IMR-90 (cell line): ENCODE results near the gene NEGR1.

ENCODE experiments used
- CTCF ChIP-seq: conservative IDR thresholded peaks from 2 replicates; pipeline ENCODE4 v1.5.1; 2012; ENCODE audit warnings: mild to moderate bottlenecking, low read depth, low read length, improper control_type of control experiment
- ELK1 ChIP-seq: fragments of 150-350 bp; IDR thresholded peaks from 2 replicates; pipeline ENCODE4 v1.6.1; 2016; ENCODE audit warnings: low read depth, mild to moderate bottlenecking, low read length, moderate library complexity, borderline replicate concordance
- USF2 ChIP-seq: fragments of 150-350 bp; IDR thresholded peaks from 2 replicates; pipeline ENCODE4 v1.6.1; 2017; ENCODE audit warnings: mild to moderate bottlenecking, antibody characterized with exemption, low read length, low read depth

- no peak for TF ChIP-seq ELK1
- no peak; the same call in 1 of the 2 replicates for TF ChIP-seq CTCF
- no peak for TF ChIP-seq USF2
Measured at GRCh38 chr1:72282271-72283021, at the start of gene NEGR1.
